NT2/D1 (cell line): Measurements from ENCODE around the gene LARP4.

ENCODE experiments used
- DNase-seq: peaks from one replicate; pipeline ENCODE4 v3.0.0-alpha.2; 2011; ENCODE audit warnings: low read depth, low spot score
- H3K27me3 ChIP-seq: 2 replicates; pipeline ENCODE4 v1.6.0; 2011; ENCODE audit warnings: mild to moderate bottlenecking; ENCODE audit not compliant: insufficient read length, insufficient read depth
- H3K36me3 ChIP-seq: 2 replicates; pipeline ENCODE4 v1.6.1; 2011; ENCODE audit warnings: mild to moderate bottlenecking, low read length, mixed read lengths; ENCODE audit not compliant: insufficient read depth, insufficient read length
- H3K4me1 ChIP-seq: 2 replicates; pipeline ENCODE4 v1.5.1; 2011; ENCODE audit not compliant: insufficient read depth, insufficient read length
- H3K4me3 ChIP-seq: 2 replicates; pipeline ENCODE4 v1.5.1; 2011; ENCODE audit warnings: low read depth; ENCODE audit not compliant: insufficient read length
- H3K9ac ChIP-seq: 2 replicates; pipeline ENCODE4 v1.6.0; 2011; ENCODE audit warnings: low read depth; ENCODE audit not compliant: insufficient read length
- H3K9me3 ChIP-seq: 2 replicates; pipeline ENCODE4 v1.5.1; 2011; ENCODE audit warnings: mild to moderate bottlenecking, low read length; ENCODE audit not compliant: insufficient read depth
- SUZ12 ChIP-seq: IDR thresholded peaks from 2 replicates; pipeline ENCODE4 v1.6.1; 2011; ENCODE audit not compliant: insufficient read length, insufficient read depth; ENCODE audit errors: extremely low read depth
- YY1 ChIP-seq: IDR thresholded peaks from 2 replicates; pipeline ENCODE4 v1.6.1; 2011; ENCODE audit not compliant: insufficient read length, insufficient read depth
- ZNF274 ChIP-seq: IDR thresholded peaks from 2 replicates; pipeline ENCODE4 v1.6.1; 2011; ENCODE audit warnings: mild to moderate bottlenecking, low read depth, low read length

The LARP4 gene

DNA sequence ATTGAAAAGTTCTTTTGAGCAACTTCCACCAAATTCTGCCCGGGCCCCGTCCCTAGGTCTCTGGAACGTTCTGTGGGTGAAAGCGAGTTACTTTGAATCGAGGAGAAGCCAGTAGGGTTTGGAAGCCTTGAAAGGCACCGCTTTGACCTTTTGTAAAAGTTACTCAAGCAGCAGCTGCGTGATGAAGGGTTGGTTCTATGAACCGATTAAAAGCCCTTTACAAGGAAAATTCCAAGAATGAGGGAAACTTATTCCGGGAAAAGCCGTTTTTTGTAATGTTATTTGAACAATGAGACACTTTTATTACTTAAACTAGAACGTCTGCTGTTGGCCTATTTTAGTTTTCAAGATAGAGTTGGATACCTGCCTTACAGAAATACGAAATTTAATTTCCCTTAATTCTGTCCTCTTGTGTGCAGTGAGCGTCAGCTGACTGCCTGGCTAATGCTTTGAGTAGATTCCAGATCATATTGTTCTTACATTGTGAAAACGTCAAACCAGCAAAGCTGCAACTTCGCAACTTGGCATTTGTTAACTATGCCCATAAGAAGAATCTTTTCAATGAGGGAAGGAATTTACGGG lies 906 bp downstream of the LARP4 start:
- no peaks in the 10 kb centered on the region for H3K9me3 ChIP-seq
- peaks cover 5% of the 10 kb centered on the region for H3K36me3 ChIP-seq
- H3K4me3 ChIP-seq: peak overlapping the region; percentile 95
- no peaks in the 10 kb centered on the region for H3K27me3 ChIP-seq
- H3K9ac ChIP-seq: peak overlapping the region; percentile 98
- H3K4me1 ChIP-seq: no peaks in the 10 kb centered on the region
- no peak for DNase-seq
- no peak for TF ChIP-seq ZNF274
- TF ChIP-seq YY1: no peak
- no peak for TF ChIP-seq SUZ12

DNA sequence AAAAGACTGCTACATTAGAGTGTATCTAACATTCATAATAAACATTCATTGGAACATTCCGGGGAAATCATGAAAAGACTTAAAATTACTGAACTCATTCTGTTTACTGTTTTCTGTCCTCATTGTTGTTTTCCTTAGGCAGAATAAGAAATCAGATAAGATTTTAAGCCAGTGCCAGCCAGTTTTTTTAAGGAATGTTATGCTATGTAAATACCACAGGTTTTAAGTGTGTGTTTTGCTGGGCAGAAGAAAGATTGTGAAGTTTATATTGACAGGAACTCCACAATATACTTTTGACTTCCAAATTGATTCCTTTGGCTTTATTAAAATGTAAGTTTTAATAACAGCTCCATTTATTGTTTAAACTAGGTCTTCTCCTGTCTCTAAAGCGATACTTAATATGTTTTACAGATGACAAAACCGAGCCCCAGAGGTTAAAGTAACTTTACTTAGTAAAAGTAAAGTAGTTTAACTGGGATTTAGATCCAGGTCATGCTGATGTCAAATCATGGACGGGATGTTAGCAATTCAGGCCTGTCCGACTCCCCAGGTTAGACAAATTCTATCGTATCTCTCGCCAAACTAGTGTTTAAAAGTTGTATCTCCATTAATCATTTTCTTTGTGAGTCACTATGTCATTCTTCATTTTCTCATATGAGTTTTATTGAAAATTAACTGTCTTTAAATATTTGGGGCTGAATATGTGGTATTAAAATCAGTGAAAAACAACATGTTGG lies 1.7 kb downstream of the LARP4 start:
- peak overlapping the region; percentile 95 for H3K4me3 ChIP-seq
- TF ChIP-seq SUZ12: no peak
- TF ChIP-seq YY1: no peak
- TF ChIP-seq ZNF274: no peak
- H3K27me3 ChIP-seq: no peaks in the 10 kb centered on the region
- DNase-seq: no peak
- H3K4me1 ChIP-seq: no peaks in the 10 kb centered on the region
- peaks cover 5% of the 10 kb centered on the region for H3K36me3 ChIP-seq
- peak overlapping the region; percentile 98 for H3K9ac ChIP-seq
- H3K9me3 ChIP-seq: no peaks in the 10 kb centered on the region

DNA sequence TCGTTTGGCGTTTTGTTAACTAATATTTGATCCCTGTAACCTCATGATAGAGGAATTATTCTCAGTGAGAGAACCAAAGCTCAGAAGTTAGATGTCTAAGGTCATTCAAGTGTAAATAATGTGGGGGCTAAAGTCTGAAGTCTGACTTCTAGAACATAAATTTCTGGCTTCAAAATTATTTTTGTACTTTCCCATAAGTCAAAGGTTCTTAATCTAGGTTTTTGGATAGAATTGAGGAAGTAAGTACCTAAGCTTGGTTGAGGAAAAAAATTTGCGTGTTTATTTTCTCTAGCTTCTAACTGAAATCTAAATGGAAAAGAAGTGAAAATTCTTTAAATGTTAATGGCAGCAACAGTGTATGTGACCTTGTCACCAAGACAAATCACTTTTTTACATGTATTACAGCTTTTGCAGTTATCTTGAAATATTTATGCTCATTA lies 2.3 kb downstream of the LARP4 start:
- Histone ChIP-seq H3K9ac (peak overlapping the region; percentile 98), H3K36me3 (peaks cover 5% of the 10 kb centered on the region), H3K4me3 (no peak overlapping the region), H3K27me3 (no peaks in the 10 kb centered on the region), H3K4me1 (no peaks in the 10 kb centered on the region), H3K9me3 (no peaks in the 10 kb centered on the region)
- TF ChIP-seq YY1 (no peak), SUZ12 (no peak), ZNF274 (no peak)
- DNase-seq: no peak

DNA sequence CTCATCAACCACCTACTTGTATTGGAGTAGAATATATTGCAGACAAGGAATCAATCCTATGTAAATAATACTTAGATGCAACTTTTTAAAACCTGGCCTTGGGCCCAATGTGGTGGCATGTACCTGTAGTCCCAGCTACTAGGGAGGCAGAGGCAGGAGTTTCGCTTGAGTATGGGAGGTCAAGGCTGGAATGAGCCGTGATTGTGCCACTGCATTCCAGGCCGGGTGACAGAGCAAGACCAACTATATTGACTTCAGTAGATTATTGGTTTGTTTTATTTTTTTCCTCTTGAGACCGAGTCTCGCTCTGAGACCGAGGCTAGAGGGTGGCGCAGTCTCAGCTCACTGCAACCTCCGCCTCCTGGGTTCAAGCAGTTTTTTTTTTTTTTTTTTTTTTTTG lies 3.6 kb downstream of the LARP4 start:
- no peaks in the 10 kb centered on the region for H3K4me1 ChIP-seq
- no peaks in the 10 kb centered on the region for H3K27me3 ChIP-seq
- H3K36me3 ChIP-seq: peaks cover 16% of the 10 kb centered on the region
- no peak overlapping the region for H3K9ac ChIP-seq
- no peak for DNase-seq
- no peaks in the 10 kb centered on the region for H3K9me3 ChIP-seq
- no peak for TF ChIP-seq SUZ12
- TF ChIP-seq YY1: no peak
- no peak for TF ChIP-seq ZNF274
- H3K4me3 ChIP-seq: no peak overlapping the region

DNA sequence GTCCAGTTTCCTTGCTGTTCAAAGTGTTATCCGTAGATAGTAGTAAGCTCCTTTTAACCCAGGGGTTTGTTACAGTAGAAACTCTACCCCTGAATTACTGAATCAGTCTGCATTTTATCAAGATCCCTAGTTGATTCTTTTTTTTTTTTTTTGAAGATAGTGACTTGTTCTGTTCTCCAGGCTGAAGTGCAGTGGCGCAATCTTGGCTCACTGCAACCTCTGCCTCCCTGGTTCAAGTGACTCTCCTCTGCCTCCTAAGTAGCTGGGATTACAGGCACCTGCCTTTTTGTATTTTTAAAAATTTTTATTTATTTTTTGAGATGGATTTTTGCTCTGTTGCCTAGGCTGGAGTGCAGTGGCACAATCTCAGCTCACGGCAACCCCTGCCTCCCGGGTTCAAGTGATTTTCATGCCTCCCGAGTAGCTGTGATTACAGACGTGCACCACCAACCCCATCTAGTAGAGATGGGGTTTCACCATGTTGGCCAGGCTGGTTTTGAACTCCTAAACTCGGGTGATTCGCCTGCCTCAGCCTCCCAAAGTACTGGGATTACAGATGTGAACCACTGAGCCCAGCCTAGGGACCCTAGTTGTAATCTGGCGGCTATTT lies 10.5 kb downstream of the LARP4 start:
- no peak for DNase-seq
- no peaks in the 10 kb centered on the region for H3K27me3 ChIP-seq
- no peak overlapping the region for H3K9ac ChIP-seq
- peaks cover 5% of the 10 kb centered on the region for H3K4me1 ChIP-seq
- peaks cover 39% of the 10 kb centered on the region for H3K36me3 ChIP-seq
- no peaks in the 10 kb centered on the region for H3K9me3 ChIP-seq
- H3K4me3 ChIP-seq: no peak overlapping the region
- TF ChIP-seq ZNF274 (no peak), YY1 (no peak), SUZ12 (no peak)

DNA sequence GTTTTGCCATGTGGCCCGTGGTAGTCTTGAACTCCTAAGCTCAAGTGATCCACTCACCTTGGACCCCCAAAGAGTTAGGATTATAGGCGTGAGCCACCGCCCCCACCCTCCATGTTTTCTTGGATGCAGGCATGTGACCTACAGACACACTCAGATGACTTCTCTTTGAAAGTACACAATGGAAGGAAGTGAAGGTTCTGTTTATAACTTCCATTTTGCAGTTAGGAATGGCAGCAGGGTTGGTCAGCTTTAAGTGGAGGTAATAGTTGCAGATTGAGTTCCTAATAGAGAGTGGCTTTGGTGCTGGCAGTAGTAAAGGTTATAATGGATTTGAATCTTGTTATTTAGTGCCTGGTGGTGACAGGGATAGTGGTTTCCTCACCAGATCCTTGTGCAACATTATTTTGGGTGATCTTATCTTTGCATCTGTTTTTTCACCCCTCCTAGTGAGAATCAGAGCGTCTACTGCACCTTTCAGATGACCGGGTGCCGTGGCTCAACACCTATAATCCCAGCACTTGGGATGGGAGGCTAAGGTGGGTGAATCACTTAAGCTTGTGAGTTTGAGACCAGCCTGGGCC lies 15.3 kb downstream of the LARP4 start:
- Histone ChIP-seq H3K9ac (no peak overlapping the region), H3K4me3 (no peak overlapping the region), H3K36me3 (peaks cover 47% of the 10 kb centered on the region), H3K9me3 (no peaks in the 10 kb centered on the region), H3K4me1 (peaks cover 8% of the 10 kb centered on the region), H3K27me3 (no peaks in the 10 kb centered on the region)
- DNase-seq: no peak
- TF ChIP-seq ZNF274 (no peak), SUZ12 (no peak), YY1 (no peak)
